GM12891 (cell line): ENCODE results near the gene ST8SIA5.

ENCODE experiments used
- DNase-seq: peaks from one replicate; pipeline ENCODE4 v3.0.0; 2011; ENCODE audit warnings: low spot score; ENCODE audit not compliant: insufficient read length
- FAIRE-seq: peaks from 2 replicates; lab custom pipeline; 2011; peaks lifted over from hg19 to GRCh38; lab: Jason Lieb, UNC
- PAX5 ChIP-seq: IDR thresholded peaks from 2 replicates; pipeline ENCODE4 v1.6.1; 2011; ENCODE audit warnings: low read length, moderate library complexity, mild to moderate bottlenecking; ENCODE audit not compliant: insufficient read depth, severe bottlenecking
- POLR2A ChIP-seq: IDR thresholded peaks from 2 replicates; pipeline ENCODE4 v1.6.1; 2011; ENCODE audit warnings: low read depth, low read length, control low read depth
- POLR2AphosphoS5 ChIP-seq: IDR thresholded peaks from 2 replicates; pipeline ENCODE4 v1.6.1; 2011; ENCODE audit warnings: low read depth, low read length, control low read depth
- POU2F2 ChIP-seq: IDR thresholded peaks from 2 replicates; pipeline ENCODE4 v1.6.1; 2011; ENCODE audit warnings: low read depth, mild to moderate bottlenecking, control low read depth, low read length, moderate library complexity
- SPI1 ChIP-seq: IDR thresholded peaks from 2 replicates; pipeline ENCODE4 v1.6.1; 2011; ENCODE audit warnings: low read depth, low read length, control low read depth
- TAF1 ChIP-seq: IDR thresholded peaks from 2 replicates; pipeline ENCODE4 v1.6.1; 2011; ENCODE audit warnings: low read depth, low read length, control low read depth

Gene ST8SIA5

GRCh38 chr18:46751882-46752281, 5.0 kb downstream of the ST8SIA5 start:
- TF ChIP-seq POU2F2: no peak
- TF ChIP-seq POLR2AphosphoS5: no peak
- TF ChIP-seq POLR2A: no peak
- no peak for DNase-seq
- no peak for FAIRE-seq

- TF ChIP-seq POU2F2: no peak
- no peak for TF ChIP-seq POLR2AphosphoS5
- TF ChIP-seq SPI1: no peak
- no peak for TF ChIP-seq POLR2A
- TF ChIP-seq TAF1: no peak
- no peak for TF ChIP-seq PAX5
- DNase-seq: no peak
- no peak for FAIRE-seq
Observed at GRCh38 chr18:46750626-46751025, 6.2 kb downstream of the ST8SIA5 start.

GRCh38 chr18:46748466-46748865, 8.4 kb downstream of the ST8SIA5 start:
- no peak for TF ChIP-seq POU2F2
- no peak for TF ChIP-seq POLR2AphosphoS5
- TF ChIP-seq SPI1: no peak
- no peak for TF ChIP-seq PAX5
- no peak for TF ChIP-seq TAF1
- no peak for TF ChIP-seq POLR2A
- no peak for FAIRE-seq
- DNase-seq: no peak

- DNase-seq: no peak
- no peak for TF ChIP-seq TAF1
- no peak for TF ChIP-seq POU2F2
- no peak for TF ChIP-seq SPI1
- no peak for TF ChIP-seq PAX5
- TF ChIP-seq POLR2A: no peak
- TF ChIP-seq POLR2AphosphoS5: no peak
Observed at GRCh38 chr18:46740046-46740445, 16.8 kb downstream of the ST8SIA5 start.

DNA sequence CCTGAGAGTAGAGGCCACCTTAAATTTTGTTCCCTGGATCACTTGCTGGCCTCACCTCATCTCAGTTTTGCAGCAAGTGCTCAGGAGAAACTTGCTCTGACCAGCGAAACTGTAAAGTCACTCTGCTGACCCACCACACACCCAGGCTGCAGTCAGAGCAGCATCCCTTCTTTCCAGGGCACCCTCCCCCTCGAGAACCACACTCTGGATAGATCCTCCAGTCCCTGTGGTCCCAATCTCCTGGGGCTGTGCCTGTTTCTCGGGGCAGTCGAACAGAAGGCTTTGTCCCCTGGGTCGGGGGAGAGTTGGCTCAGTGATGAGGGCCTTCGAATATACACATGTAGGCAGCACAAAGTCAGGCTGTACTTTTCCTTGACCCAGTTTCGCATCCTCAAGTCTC, 18.4 kb downstream of the ST8SIA5 start:
- DNase-seq (no peak), FAIRE-seq (no peak)
- no peak for TF ChIP-seq PAX5
- no peak for TF ChIP-seq POLR2AphosphoS5
- no peak for TF ChIP-seq SPI1
- no peak for TF ChIP-seq POU2F2

More at GRCh38 chr18:46740046-46740445, 16.8 kb downstream of the ST8SIA5 start:
- FAIRE-seq: no peak

DNA sequence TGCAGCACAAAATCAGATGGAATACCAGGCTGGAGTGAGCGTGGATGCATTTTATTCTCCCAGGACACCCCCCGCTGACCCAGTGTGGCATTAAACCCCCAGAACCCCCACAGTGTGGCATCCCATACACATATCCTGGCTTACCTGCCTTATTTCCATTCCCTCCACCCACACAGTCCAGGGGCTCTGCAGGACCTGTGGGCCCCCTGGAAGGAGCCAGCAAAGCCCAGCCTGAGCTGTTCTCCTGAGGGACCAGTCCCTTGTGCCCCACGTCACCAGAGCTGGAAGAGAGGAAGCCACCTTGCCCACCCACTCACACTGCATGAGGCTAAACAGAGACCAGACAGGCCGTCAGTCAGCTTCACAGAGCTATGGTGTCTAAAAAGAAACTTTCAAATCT, 20.1 kb downstream of the ST8SIA5 start:
- FAIRE-seq (no peak), DNase-seq (no peak)
- no peak for TF ChIP-seq POLR2A
- no peak for TF ChIP-seq TAF1
- TF ChIP-seq POLR2AphosphoS5: no peak
- no peak for TF ChIP-seq PAX5
- TF ChIP-seq SPI1: no peak
- TF ChIP-seq POU2F2: no peak

DNA sequence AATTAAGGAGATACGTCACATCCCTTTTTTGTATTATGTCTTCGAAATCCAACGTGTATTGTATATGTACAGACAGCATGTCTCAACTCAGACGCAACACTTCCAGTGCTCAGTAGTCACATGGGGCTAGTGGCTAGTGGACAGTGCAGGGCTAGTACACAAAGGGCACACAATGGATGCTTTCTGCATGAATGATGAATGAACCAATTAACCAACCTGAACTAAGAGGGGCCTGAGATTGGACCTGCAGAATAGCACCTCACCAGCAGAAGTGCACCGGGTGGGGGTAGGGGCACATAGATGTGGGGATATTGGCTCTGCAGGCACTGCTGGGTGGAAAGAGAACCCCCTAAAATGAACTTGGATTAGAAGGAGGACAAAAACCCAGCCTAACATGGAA, 20.7 kb downstream of the ST8SIA5 start:
- TF ChIP-seq POU2F2: no peak
- TF ChIP-seq POLR2A: no peak
- TF ChIP-seq PAX5: no peak
- TF ChIP-seq SPI1: no peak
- no peak for TF ChIP-seq TAF1
- TF ChIP-seq POLR2AphosphoS5: no peak
- no peak for FAIRE-seq
- DNase-seq: no peak

- TF ChIP-seq POLR2A (no peak), PAX5 (no peak), POLR2AphosphoS5 (no peak), SPI1 (no peak), TAF1 (no peak), POU2F2 (no peak)
- DNase-seq (no peak), FAIRE-seq (no peak)
Observed at GRCh38 chr18:46734981-46735380, 21.9 kb downstream of the ST8SIA5 start.

- FAIRE-seq: no peak
- no peak for DNase-seq
- no peak for TF ChIP-seq POLR2AphosphoS5
- no peak for TF ChIP-seq PAX5
- no peak for TF ChIP-seq POLR2A
- no peak for TF ChIP-seq SPI1
- no peak for TF ChIP-seq POU2F2
- TF ChIP-seq TAF1: no peak
Observed at GRCh38 chr18:46733872-46734271, 23.0 kb downstream of the ST8SIA5 start.

- DNase-seq (no peak), FAIRE-seq (no peak)
- TF ChIP-seq POLR2A: no peak
- TF ChIP-seq POLR2AphosphoS5: no peak
- no peak for TF ChIP-seq SPI1
- no peak for TF ChIP-seq PAX5
- TF ChIP-seq POU2F2: no peak
- no peak for TF ChIP-seq TAF1
Observed at GRCh38 chr18:46732801-46733200, 24.1 kb downstream of the ST8SIA5 start.

DNA sequence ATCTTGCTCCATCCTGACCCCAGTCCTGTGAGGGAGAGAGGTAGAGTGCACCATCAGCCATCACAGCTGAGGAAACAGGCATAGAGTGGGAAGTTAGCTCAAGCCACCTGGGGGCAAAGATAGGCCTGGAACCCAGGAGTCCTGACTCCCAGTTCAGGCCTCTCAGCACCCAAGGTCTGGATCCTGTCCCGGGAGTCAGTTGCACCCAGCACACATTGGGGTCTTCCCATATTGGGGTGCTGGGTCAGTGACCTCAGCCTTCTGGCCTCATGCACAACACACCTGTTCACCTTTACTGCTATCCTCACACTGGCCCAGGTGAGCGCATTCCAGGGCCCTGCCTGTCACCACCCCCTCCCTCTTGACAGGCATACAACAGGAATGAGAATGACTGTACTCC, 24.7 kb downstream of the ST8SIA5 start:
- DNase-seq: no peak
- FAIRE-seq: no peak
- TF ChIP-seq POLR2A: no peak
- TF ChIP-seq TAF1: no peak
- no peak for TF ChIP-seq POU2F2
- no peak for TF ChIP-seq PAX5
- TF ChIP-seq POLR2AphosphoS5: no peak
